ENCODE measurements around the gene NUTM2B. TPM values are rescaled to one million over a fixed set of nuclear protein-coding genes. Genes with fewer than 3 reads are reported as not detected.
"Not testable (repeated sequence)": the region's sequence is repeated elsewhere in the genome, so short reads cannot be mapped to it uniquely, and the experiment has no call there.

NUTM2B gene
- total RNA-seq, 1 donor from 2014 or later: 2.5 TPM

GRCh38 chr10:79697141-79697540, 5.9 kb upstream of the NUTM2B start:
- H3K4me1 ChIP-seq; H3K36me3 ChIP-seq; H3K4me3 ChIP-seq; intact Hi-C loops (cut with DNase I); H3K27me3 ChIP-seq (ENCODE audit: low read depth); H3K27ac ChIP-seq; DNase-seq; H3K9me3 ChIP-seq; ATAC-seq: not testable (repeated sequence)

DNA sequence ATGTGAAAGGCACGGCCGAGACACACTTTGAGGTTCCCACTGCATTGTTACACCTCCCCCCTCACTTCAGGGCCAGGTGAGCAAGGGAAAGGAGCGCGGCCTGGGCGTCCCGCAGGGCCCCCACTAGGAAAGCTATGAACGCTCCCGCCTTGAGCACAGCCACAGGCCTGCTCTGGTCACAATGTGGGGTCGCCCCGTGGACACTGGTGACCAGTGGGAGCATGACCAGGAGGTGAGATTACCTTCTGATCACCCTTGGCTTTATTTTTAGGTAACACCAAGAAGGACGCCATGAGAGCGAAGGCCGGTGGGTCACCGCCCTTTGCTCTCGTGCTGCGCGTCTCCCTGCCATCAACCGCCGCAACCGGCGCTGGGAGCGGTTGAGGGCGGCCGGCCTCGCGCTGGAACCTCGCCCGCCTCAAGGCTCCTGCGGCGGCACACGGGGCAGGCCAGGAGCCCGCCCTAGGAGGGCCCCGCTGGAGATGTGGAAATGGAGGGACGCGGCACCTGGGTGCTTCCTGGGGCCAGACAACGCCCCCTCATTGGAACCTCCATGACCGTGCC, 2.6 kb upstream of the NUTM2B start:
- ATAC-seq; H3K4me3 ChIP-seq; H3K4me1 ChIP-seq; H3K9me3 ChIP-seq; intact Hi-C loops (cut with DNase I); DNase-seq; H3K36me3 ChIP-seq; H3K27me3 ChIP-seq (ENCODE audit: low read depth); H3K27ac ChIP-seq: not testable (repeated sequence)

DNA sequence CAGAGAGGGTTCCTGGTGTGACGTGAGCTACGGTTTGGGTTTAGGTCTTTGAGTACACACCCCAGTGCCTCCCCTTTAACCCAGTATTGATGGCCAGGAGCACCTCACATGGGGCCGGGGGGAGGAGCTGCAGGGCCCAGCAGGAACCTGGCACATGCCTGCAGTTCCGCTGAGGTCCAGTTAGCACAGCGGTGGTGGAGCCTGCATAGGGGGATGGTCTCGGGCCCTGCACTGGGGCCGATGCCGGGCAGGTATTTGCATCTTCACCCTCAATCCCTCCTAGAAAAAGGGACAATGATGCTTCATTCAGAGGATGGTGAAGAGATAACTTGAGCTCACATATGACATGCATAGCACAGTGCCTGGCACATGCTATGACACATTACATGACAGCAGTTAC, 4.0 kb downstream of the NUTM2B start:
- H3K9me3 ChIP-seq; H3K27me3 ChIP-seq (ENCODE audit: low read depth); DNase-seq; intact Hi-C loops (cut with DNase I); H3K4me3 ChIP-seq; H3K36me3 ChIP-seq; H3K27ac ChIP-seq; H3K4me1 ChIP-seq; ATAC-seq: not testable (repeated sequence)

GRCh38 chr10:79714976-79715375, 11.9 kb downstream of the NUTM2B start:
- ATAC-seq; H3K9me3 ChIP-seq; DNase-seq; H3K36me3 ChIP-seq; H3K4me1 ChIP-seq; H3K27me3 ChIP-seq (ENCODE audit: low read depth); intact Hi-C loops (cut with DNase I); H3K27ac ChIP-seq; H3K4me3 ChIP-seq: not testable (repeated sequence)

DNA sequence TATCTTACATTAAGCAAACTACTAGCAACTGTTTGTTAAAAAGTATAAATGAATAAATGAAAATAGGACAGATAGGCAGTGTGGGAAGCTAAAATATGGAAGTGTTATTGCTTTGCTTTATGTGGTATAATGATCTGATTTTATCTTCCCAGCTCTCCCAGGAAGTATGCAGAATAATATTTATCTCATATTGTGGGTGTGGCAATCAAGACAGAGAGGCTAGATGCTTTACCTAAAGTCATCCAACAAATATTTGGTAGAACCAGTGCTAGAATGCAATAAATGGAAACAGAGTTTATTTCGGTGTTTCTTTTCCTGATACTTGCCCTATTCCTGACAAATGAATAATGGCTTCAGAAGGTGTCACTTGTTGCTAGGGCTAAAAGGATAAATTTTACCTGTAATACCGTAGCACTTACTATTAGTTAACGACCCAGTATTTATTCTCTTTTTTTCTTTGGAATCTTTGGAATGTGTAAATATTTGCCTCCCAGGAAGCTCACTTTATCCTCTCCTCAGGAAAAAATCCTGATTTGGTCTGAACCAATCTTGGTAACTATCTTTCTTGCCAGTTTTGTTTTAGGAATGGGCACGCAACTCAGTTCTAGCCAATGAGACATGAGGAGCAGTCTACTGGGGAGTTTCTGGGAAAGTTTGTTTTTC, 14.0 kb downstream of the NUTM2B start:
- intact Hi-C loops (cut with DNase I); H3K9me3 ChIP-seq; ATAC-seq: not testable (repeated sequence)

GRCh38 chr10:79720000-79720399, 17.0 kb downstream of the NUTM2B start:
- H3K36me3 ChIP-seq, ATAC-seq: not testable (repeated sequence)

More for the DNA sequence above, 14.0 kb downstream of the NUTM2B start:
- DNase-seq; H3K36me3 ChIP-seq; H3K27ac ChIP-seq; H3K4me3 ChIP-seq; H3K4me1 ChIP-seq; H3K27me3 ChIP-seq (ENCODE audit: low read depth): not testable (repeated sequence)

GRCh38 chr10:79726620-79727019, 23.6 kb downstream of the NUTM2B start:
- H3K27ac ChIP-seq; H3K4me1 ChIP-seq; DNase-seq; H3K27me3 ChIP-seq (ENCODE audit: low read depth); H3K9me3 ChIP-seq; intact Hi-C loops (cut with DNase I); H3K4me3 ChIP-seq; H3K36me3 ChIP-seq; ATAC-seq: not testable (repeated sequence)

More at GRCh38 chr10:79720000-79720399, 17.0 kb downstream of the NUTM2B start:
- H3K27me3 ChIP-seq (ENCODE audit: low read depth); intact Hi-C loops (cut with DNase I); DNase-seq; H3K27ac ChIP-seq; H3K4me3 ChIP-seq; H3K9me3 ChIP-seq; H3K4me1 ChIP-seq: not testable (repeated sequence)

DNA sequence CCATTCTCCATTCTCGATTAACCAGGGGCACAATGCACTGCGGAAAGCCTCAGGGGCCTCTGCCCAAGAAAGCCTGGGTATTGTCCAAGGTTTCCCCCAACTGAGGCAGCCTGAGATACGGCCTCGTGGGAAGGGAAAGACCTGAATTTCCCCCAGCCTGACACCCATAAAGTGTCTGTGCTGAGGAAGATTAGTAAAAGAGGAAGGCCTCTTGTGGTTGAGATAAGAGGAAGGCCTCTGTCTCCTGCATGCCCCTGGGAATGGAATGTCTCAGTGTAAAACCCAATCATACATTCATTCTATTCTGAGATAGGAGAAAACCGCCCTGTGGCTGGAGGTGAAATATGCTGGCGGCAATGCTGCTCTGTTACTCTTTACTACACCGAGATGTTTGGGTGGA, 41.8 kb downstream of the NUTM2B start:
- H3K4me3 ChIP-seq; DNase-seq; H3K4me1 ChIP-seq; ATAC-seq; intact Hi-C loops (cut with DNase I); H3K9me3 ChIP-seq; H3K27ac ChIP-seq; H3K36me3 ChIP-seq; H3K27me3 ChIP-seq (ENCODE audit: low read depth): not testable (repeated sequence)

DNA sequence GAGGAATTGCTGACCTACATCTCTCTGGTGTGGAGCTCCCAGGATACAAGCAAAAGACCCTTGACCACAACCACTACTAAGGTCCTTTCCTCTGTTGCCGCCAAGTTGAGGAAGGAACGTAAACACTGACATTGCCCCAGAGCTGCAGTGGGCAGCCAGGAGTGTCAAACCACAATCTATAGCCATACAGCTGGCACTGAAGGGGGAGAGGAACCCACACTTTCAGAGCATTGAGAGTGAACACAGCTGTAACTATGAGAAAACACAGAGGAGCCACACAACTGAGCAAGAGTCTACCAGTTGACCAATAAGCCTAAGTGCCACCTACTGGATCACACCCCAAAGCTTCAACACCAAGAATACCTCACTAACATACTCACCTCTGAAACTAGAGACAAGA, 45.5 kb downstream of the NUTM2B start:
- H3K9me3 ChIP-seq; H3K27me3 ChIP-seq (ENCODE audit: low read depth); H3K4me3 ChIP-seq; ATAC-seq; intact Hi-C loops (cut with DNase I); H3K4me1 ChIP-seq; H3K27ac ChIP-seq; H3K36me3 ChIP-seq; DNase-seq: not testable (repeated sequence)

DNA sequence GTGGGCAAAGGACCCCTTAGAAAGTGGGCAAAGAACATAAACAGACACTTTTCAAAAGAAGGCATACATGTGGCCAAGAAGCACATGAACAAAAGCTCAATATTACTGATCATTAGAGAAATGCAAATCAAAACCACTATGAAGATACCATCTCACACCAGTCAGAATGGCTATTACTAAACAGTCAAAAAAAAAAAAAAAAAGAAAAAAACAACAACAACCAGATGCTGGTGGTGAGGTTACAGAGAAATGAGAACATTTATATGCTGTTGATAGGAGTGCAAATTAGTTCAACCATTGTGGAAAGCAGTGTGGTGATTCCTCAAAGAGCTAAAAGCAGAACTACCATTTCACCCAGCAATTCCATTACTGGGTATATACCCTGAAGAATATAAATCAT, 50.6 kb downstream of the NUTM2B start:
- H3K4me1 ChIP-seq; ATAC-seq; H3K27me3 ChIP-seq (ENCODE audit: low read depth); H3K36me3 ChIP-seq; DNase-seq; H3K27ac ChIP-seq; H3K4me3 ChIP-seq; H3K9me3 ChIP-seq; intact Hi-C loops (cut with DNase I): not testable (repeated sequence)

GRCh38 chr10:79758297-79758993, 55.4 kb downstream of the NUTM2B start:
- intact Hi-C loops (cut with DNase I); H3K36me3 ChIP-seq; DNase-seq; ATAC-seq; H3K27me3 ChIP-seq (ENCODE audit: low read depth); H3K9me3 ChIP-seq; H3K4me3 ChIP-seq; H3K27ac ChIP-seq; H3K4me1 ChIP-seq: not testable (repeated sequence)
